HG03442 (cell line): Measurements from ENCODE around the gene PPFIBP1.

Source experiments
- ATAC-seq: cut with Tn5 transposase; IDR thresholded peaks from one replicate; pipeline ENCODE4 v1.9.1; 2021; ENCODE audit warnings: mild to moderate bottlenecking, moderate library complexity; ENCODE audit not compliant: unreplicated experiment

PPFIBP1 gene

DNA sequence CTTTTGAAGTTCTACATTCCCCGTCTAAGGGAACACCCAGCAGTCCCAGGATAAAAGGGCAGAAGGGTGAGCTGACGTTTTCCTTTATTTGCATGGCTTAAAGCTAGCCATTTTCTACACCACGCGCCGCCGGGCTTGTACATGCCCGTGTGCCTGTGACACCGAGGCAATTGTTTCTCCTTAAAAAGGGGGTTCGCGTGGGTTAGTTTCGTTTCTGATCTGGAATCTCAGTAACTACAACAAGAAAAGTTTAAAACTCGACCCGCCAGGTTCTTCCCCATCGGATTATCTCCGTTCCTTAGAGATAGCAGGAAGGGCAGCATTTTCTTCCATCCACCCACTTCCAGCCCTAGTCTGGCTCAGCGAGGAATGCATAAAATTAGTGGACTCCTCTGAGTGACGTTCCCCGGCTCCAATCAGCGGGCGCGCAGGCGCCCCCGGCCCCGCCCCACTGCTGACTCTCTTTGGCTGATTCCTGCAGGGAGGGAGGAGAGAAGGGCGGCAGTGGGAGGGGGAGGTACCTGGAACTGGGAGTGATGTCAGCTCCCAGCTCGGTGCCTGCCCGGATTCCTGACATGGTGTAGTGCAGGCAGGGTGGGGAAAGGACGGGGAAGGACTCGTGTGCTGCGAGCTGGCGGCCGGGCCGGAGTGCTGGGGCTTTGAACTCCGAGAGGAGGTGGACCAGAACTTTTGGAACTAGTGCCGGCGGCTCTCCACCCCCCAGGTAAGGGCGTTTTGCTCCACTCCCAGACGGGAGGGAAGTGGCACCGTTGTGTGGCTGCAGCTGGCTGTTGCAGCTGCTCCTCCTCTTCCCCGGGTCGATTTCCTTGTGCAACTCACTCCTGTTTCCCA, at the start of gene PPFIBP1:
Gene PPFIBP1, plus strand, starts transcription at position 565 of the 852 bp plus-strand sequence. CDS start 109,191 bp downstream, outside the sequence.
- peak; percentile 89 for ATAC-seq

DNA sequence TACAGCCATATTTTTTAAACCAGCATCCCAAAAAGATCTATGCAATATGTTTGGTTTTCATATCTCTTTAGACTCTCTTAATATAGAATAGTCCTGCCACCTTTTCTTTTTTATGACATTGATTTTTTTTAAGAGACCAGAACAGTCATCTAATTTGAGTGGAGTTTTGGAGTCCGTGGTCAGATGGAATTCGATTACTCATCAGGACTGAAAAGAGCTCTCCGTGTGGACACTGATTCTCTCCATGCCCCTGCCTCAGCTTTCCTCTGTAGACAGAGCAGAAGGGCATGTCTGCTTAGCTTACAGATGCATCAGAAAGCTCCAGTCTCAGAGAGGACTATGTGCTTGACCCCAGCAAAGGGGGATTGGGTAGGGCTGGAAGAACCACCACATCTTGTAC, 49.7 kb upstream of the PPFIBP1 start:
- ATAC-seq = no peak

GRCh38 chr12:27477049-27477448, 47.0 kb upstream of the PPFIBP1 start:
- ATAC-seq = no peak

- ATAC-seq = no peak
Measured at GRCh38 chr12:27478949-27479348, 45.1 kb upstream of the PPFIBP1 start.

- no peak for ATAC-seq
Measured at GRCh38 chr12:27480016-27480415, 44.0 kb upstream of the PPFIBP1 start.

- no peak for ATAC-seq
Measured at GRCh38 chr12:27486961-27487360, 37.0 kb upstream of the PPFIBP1 start.

- ATAC-seq = no peak
Measured at GRCh38 chr12:27488479-27488878, 35.5 kb upstream of the PPFIBP1 start.

- no peak for ATAC-seq
Measured at GRCh38 chr12:27491226-27491625, 32.8 kb upstream of the PPFIBP1 start.

GRCh38 chr12:27493260-27493940, 30.6 kb upstream of the PPFIBP1 start:
- no peak for ATAC-seq

- no peak for ATAC-seq
Measured at GRCh38 chr12:27497446-27497845, 26.6 kb upstream of the PPFIBP1 start.

DNA sequence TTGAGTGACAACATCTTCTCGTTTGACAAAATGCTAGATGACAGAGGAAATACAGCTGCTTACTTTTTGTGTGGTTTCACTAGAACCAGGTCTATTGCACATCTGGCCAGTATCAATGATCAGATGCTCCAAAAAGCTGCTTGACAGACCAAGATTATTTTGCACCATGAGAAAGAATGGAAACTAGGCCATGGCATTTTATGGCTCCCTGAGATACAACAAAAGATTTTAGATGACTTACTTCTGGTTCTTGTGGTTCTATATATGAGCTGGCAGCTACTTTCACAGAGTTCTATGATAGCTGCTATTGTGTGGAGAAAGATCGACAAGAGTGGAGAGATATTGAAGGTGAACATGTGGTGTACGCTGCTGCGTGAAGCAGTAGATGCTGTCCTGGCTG, 25.9 kb upstream of the PPFIBP1 start:
- ATAC-seq = peak; percentile 79

DNA sequence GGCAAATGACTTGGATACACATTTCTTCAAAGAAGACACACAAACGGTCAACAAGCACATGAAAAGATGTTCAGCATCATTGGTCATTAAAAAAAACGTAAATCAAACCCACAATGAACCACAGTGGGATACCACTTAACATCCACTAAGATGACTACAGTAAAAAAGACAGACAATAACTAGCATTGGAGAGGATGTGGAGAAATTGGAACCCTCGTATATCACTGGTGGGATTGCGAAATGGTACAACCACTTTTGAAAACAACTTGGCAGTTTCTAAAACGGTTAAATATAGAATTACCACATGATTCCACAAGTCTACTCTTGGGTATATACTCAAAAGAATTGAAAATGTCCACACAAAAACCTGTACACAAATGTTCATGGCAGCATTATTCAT, 25.2 kb upstream of the PPFIBP1 start:
- ATAC-seq = no peak

DNA sequence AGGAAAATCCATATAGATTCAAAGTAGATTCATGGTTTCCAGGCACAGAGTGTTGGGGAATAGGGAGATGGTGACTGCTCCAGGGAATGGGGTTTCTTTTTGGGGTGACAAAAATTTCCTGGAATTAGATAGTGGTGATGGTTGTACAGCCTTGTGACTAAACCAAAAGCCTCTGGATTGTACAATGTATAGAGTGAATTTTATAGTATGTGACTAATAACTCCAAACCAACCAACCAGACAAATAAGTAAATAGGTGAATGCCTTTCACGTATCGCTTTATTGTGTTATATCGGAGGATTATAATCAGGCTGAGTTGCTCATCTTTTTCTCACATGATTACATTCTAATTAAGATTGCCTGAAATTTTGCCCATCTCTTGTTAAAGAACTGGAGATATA, 24.6 kb upstream of the PPFIBP1 start:
- no peak for ATAC-seq

GRCh38 chr12:27500546-27500945, 23.5 kb upstream of the PPFIBP1 start:
- no peak for ATAC-seq

- no peak for ATAC-seq
Measured at GRCh38 chr12:27502021-27502435, 22.0 kb upstream of the PPFIBP1 start.

GRCh38 chr12:27504507-27504906, 19.5 kb upstream of the PPFIBP1 start:
- no peak for ATAC-seq

DNA sequence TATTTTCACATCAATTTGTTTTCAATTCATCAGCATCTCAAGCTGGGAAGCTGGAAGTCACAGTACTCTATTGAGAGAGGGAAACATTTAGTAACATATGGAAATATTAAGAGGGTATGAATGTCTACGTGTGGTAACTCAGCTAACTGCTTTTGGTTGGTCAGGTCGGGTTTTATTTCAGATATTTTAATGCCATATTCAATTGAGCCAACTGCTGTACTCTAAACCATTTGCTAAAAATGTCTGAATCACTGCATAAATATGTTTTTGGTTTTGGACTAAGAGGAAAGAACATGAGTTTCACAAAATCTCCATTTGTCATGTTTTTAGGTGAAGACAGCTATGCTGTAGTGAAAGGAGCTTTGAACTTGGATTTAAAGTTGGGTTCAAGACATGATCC, 18.9 kb upstream of the PPFIBP1 start:
- no peak for ATAC-seq

- ATAC-seq = no peak
Measured at GRCh38 chr12:27505761-27506160, 18.2 kb upstream of the PPFIBP1 start.

DNA sequence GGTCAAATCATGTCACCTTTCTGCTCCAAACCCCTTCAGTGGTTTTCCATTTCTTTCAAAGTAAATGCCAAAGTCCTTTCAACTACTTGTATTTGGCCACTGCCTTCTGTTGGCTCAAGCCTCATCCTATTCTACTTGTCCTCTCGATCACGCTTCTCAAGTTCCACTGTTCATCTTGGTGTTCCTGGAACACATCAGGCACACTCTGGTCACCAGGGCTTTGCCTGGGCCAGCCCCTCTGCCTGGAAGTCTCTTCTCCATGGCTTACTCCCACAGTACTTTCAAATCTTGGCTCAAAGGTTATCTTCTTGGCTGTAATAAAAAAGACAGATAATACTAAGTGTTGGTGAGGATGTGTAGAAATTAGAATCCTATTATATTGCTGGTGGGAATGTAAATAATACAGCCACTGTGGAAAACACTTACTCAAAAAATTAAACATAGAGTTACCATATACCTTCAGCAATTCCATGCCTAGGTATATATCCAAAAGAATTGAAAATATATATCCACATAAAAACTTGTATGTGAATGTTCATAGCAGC, 17.3 kb upstream of the PPFIBP1 start:
- ATAC-seq = no peak

- ATAC-seq = no peak
Measured at GRCh38 chr12:27508736-27509431, 15.1 kb upstream of the PPFIBP1 start.

DNA sequence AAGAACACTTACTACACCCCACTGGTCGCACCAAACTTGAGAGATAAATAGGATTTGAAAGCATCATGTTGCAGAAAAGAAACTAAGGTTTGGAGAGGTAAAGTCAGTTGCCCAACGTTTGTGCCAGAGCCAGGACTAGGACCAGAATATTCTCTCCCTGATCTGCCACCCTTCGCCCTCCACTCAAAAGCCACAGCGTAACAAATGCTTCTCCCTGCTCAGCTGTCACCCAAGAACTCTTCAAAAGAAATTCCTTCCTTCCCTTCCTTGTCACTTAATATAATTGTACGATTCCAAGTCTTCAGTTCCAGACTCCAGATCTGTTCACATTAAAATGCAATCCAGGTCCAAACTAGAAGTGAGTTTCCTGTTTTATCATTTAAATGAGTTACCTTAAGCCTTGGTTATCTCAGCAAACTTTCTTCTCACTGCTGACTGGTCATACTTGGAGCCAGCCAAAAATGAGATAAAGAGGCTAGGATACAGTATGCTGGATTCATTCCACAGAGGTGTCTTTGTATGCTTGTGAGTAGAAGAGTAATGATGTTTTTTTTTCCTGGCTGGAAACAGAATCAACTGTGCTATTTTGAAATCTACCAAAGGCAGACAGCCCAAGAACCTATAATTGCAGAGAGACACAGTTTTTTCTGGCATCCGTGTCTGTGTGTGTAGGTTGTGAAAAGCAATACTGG, 12.8 kb upstream of the PPFIBP1 start:
- ATAC-seq = no peak
